OCI-LY3 (cell line): ENCODE results near the gene RAB20.
A peak's percentile ranks its signal among the peaks of the same experiment; 100 is the strongest.
"Not testable (repeated sequence)": the region's sequence is repeated elsewhere in the genome, so short reads cannot be mapped to it uniquely, and the experiment has no call there.

Source experiments
- H2AFZ ChIP-seq: fragments of 200-600, 300-600 bp; shearing (Covaris generic); 2 replicates; pipeline ENCODE4 v1.6.0; 2014; ENCODE audit warnings: antibody characterized with exemption, low read depth, low read length
- H3K27ac ChIP-seq: fragments of 200-600, 300-600 bp; sonication (generic); 2 replicates; pipeline ENCODE4 v1.5.1; 2014; ENCODE audit warnings: mild to moderate bottlenecking, low read length, moderate library complexity, mixed read lengths
- H3K27me3 ChIP-seq: fragments of 200-600, 300-600 bp; sonication (generic); 2 replicates; pipeline ENCODE4 v1.6.1; 2014; ENCODE audit warnings: low read depth, low read length, mixed read lengths
- H3K36me3 ChIP-seq: fragments of 200-600, 300-600 bp; sonication (generic); replicated peaks from 2 replicates; pipeline ENCODE3; 2014; ENCODE audit warnings: low read depth, low read length, mixed read lengths
- H3K4me1 ChIP-seq: fragments of 300-600, 200-600 bp; sonication (generic); 2 replicates; pipeline ENCODE4 v1.6.1; 2014; ENCODE audit warnings: low read length, mixed read lengths
- H3K4me2 ChIP-seq: fragments of 200-600, 300-600 bp; sonication (generic); 2 replicates; pipeline ENCODE4 v1.6.1; 2014; ENCODE audit warnings: low read length, mixed read lengths
- H3K4me3 ChIP-seq: fragments of 300-600, 200-600 bp; sonication (generic); 2 replicates; pipeline ENCODE4 v1.5.1; 2014; ENCODE audit warnings: antibody characterized with exemption, mild to moderate bottlenecking, low read length, moderate library complexity
- H3K79me2 ChIP-seq: fragments of 300-600, 200-600 bp; shearing (Covaris generic); 2 replicates; pipeline ENCODE4 v1.6.1; 2014; ENCODE audit warnings: mild to moderate bottlenecking, low read length, mixed read lengths
- H3K9ac ChIP-seq: fragments of 300-600, 200-600 bp; shearing (Covaris generic); 2 replicates; pipeline ENCODE4 v1.6.0; 2014; ENCODE audit warnings: mild to moderate bottlenecking, low read length, moderate library complexity
- H3K9me3 ChIP-seq: fragments of 200-600, 300-600 bp; shearing (Covaris generic); 2 replicates; pipeline ENCODE4 v1.6.1; 2014; ENCODE audit warnings: low read length, mixed read lengths; ENCODE audit not compliant: insufficient read depth
- H4K20me1 ChIP-seq: fragments of 200-600, 300-600 bp; sonication (generic); 2 replicates; pipeline ENCODE4 v1.6.1; 2016; ENCODE audit warnings: low read length, mixed read lengths; ENCODE audit not compliant: insufficient read depth
- CTCF ChIP-seq: fragments of 200-600, 300-600 bp; sonication (generic); IDR thresholded peaks from 2 replicates; pipeline ENCODE4 v1.5.1; 2014; ENCODE audit warnings: antibody characterized with exemption, low read length, low read depth
- EZH2phosphoT487 ChIP-seq: fragments of 200-600 bp; shearing (Covaris generic); IDR thresholded peaks from 2 replicates; pipeline ENCODE4 v1.6.1; 2018; ENCODE audit warnings: antibody characterized with exemption, mixed run types, low read depth

The RAB20 gene

GRCh38 chr13:110536006-110536693 is 25.4 kb downstream of the RAB20 start:
- peak overlapping the region; percentile 47; the same call in 1 of the 2 replicates for H2AFZ ChIP-seq
- TF ChIP-seq EZH2phosphoT487 (no peak), CTCF (no peak)

DNA sequence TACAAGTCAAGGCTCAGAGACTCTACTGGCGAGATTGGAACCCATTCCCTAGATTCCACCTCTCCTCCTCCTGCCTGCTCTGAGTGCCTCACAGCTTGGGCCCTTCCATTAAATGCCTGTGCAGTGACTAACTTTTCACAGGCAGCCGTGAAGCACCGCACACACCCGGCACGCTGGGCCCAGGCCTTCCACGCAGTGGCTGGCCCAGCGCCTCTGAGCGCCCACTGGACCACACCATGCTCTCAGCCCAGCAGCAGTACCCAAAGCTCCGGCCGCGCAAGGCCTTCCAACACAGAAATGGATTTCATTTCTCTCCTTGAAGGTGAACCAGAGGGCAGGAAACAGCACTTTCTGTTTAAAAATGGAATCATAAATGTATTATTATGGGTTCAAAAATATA is 26.0 kb downstream of the RAB20 start:
- no peak overlapping the region for H3K4me3 ChIP-seq
- H4K20me1 ChIP-seq: no peaks in the 10 kb centered on the region
- no peak overlapping the region for H3K27ac ChIP-seq
- H3K4me1 ChIP-seq: peaks cover 3% of the 10 kb centered on the region; the same call in 1 of the 2 replicates
- peaks cover 3% of the 10 kb centered on the region; the same call in 1 of the 2 replicates for H3K27me3 ChIP-seq
- H2AFZ ChIP-seq: no peak overlapping the region
- no peaks in the 10 kb centered on the region for H3K79me2 ChIP-seq
- no peak for TF ChIP-seq CTCF
- TF ChIP-seq EZH2phosphoT487: no peak
- H3K36me3 ChIP-seq: no peaks in the 10 kb centered on the region
- H3K4me2 ChIP-seq: no peak overlapping the region
- H3K9me3 ChIP-seq: no peaks in the 10 kb centered on the region; the same call in 1 of the 2 replicates
- H3K9ac ChIP-seq: no peak overlapping the region

More at GRCh38 chr13:110536006-110536693, 25.4 kb downstream of the RAB20 start:
- Histone ChIP-seq H3K9me3 (no peaks in the 10 kb centered on the region), H3K79me2 (no peaks in the 10 kb centered on the region), H3K27ac (no peak overlapping the region), H3K4me1 (peaks cover 3% of the 10 kb centered on the region; the same call in 1 of the 2 replicates), H3K9ac (no peak overlapping the region), H4K20me1 (no peaks in the 10 kb centered on the region), H3K27me3 (peaks cover 3% of the 10 kb centered on the region; the same call in 1 of the 2 replicates), H3K4me2 (peak overlapping the region; percentile 27; the same call in 1 of the 2 replicates), H3K36me3 (no peaks in the 10 kb centered on the region), H3K4me3 (no peak overlapping the region)

- Histone ChIP-seq H3K79me2 (no peaks in the 10 kb centered on the region), H3K4me1 (peaks cover 3% of the 10 kb centered on the region; the same call in 1 of the 2 replicates), H3K9me3 (no peaks in the 10 kb centered on the region; the same call in 1 of the 2 replicates), H3K9ac (no peak overlapping the region), H3K4me2 (no peak overlapping the region), H4K20me1 (no peaks in the 10 kb centered on the region), H2AFZ (no peak overlapping the region), H3K27ac (no peak overlapping the region), H3K4me3 (no peak overlapping the region), H3K27me3 (peaks cover 3% of the 10 kb centered on the region; the same call in 1 of the 2 replicates), H3K36me3 (no peaks in the 10 kb centered on the region)
- TF ChIP-seq EZH2phosphoT487: no peak
- no peak for TF ChIP-seq CTCF
Observed at GRCh38 chr13:110533771-110534670, 27.5 kb downstream of the RAB20 start.

GRCh38 chr13:110532258-110532657 is 29.3 kb downstream of the RAB20 start:
- H3K9me3 ChIP-seq, H3K4me1 ChIP-seq, H3K79me2 ChIP-seq, H3K4me3 ChIP-seq, H4K20me1 ChIP-seq, H2AFZ ChIP-seq, H3K9ac ChIP-seq, H3K27me3 ChIP-seq, H3K4me2 ChIP-seq, H3K27ac ChIP-seq, H3K36me3 ChIP-seq: not testable (repeated sequence)
